ENCODE data around the gene RASL12.

- TF ChIP-seq, protein P1, sequence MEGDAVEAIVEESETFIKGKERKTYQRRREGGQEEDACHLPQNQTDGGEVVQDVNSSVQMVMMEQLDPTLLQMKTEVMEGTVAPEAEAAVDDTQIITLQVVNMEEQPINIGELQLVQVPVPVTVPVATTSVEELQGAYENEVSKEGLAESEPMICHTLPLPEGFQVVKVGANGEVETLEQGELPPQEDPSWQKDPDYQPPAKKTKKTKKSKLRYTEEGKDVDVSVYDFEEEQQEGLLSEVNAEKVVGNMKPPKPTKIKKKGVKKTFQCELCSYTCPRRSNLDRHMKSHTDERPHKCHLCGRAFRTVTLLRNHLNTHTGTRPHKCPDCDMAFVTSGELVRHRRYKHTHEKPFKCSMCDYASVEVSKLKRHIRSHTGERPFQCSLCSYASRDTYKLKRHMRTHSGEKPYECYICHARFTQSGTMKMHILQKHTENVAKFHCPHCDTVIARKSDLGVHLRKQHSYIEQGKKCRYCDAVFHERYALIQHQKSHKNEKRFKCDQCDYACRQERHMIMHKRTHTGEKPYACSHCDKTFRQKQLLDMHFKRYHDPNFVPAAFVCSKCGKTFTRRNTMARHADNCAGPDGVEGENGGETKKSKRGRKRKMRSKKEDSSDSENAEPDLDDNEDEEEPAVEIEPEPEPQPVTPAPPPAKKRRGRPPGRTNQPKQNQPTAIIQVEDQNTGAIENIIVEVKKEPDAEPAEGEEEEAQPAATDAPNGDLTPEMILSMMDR (IDR thresholded peaks at IDR 0.05): no peak
- TF ChIP-seq NFE2L2 (conservative IDR thresholded peaks at IDR 0.05; ENCODE audit: low read length) (no peak), POLR2A (IDR thresholded peaks at IDR 0.05; ENCODE audit: low read length) (no peak), EP300 (IDR thresholded peaks at IDR 0.05) (no peak), REST (IDR thresholded peaks at IDR 0.05) (no peak), HOXB5 (CRISPR knock-in tag; IDR thresholded peaks at IDR 0.05) (no peak), PBX3 (IDR thresholded peaks at IDR 0.05) (no peak), EHMT2 (IDR thresholded peaks at IDR 0.05; ENCODE audit: low read depth) (no peak), HDAC2 (IDR thresholded peaks at IDR 0.05) (no peak), JUNB (IDR thresholded peaks at IDR 0.05) (no peak), ELK1 (IDR thresholded peaks at IDR 0.05; ENCODE audit: low read depth, low read length) (no peak), CBX8 (IDR thresholded peaks at IDR 0.05) (no peak), KDM1A (IDR thresholded peaks at IDR 0.05; ENCODE audit: low read depth) (no peak)
Measured at GRCh38 chr15:65056868-65057548, 10.8 kb downstream of the RASL12 start.
